ENCODE results near the gene CAP2.

- TF ChIP-seq CTCF (conservative IDR thresholded peaks at IDR 0.05) (no peak), ZFX (IDR thresholded peaks at IDR 0.05) (no peak)
Measured at GRCh38 chr6:17416806-17417205, 23.4 kb downstream of the CAP2 start.
